ENCODE results near the gene HEPN1. TPM values are rescaled to one million over a fixed set of nuclear protein-coding genes. Genes with fewer than 3 reads are reported as not detected.

The HEPN1 gene
- total and polyA plus RNA-seq, 4 donors: not detected

GRCh38 chr11:124919898-124920297 lies 848 bp downstream of the HEPN1 start:
- WGBS, 2 donors: 96 to 98% methylated on average over 2 of the region's 2 CpGs
- Histone ChIP-seq H3K27me3 (ENCODE audit: control insufficient read depth in 3 of 3, insufficient read depth in 3 of 3, low read length in 2 of 3) (no peaks in the 10 kb centered on the region), H3K9me3 (ENCODE audit: control insufficient read depth in 4 of 4, insufficient read depth in 3 of 4, low read length in 3 of 4) (peaks cover 0 to 2% (median 0%) of the 10 kb centered on the region in 4 donors), H3K4me3 (no peak overlapping the region), H3K9ac (ENCODE audit: insufficient read depth in 1 of 2, low read length in 2 of 2) (no peak overlapping the region), H3K36me3 (ENCODE audit: control insufficient read depth in 4 of 4, insufficient read depth in 4 of 4, low read length in 4 of 4) (no peaks in the 10 kb centered on the region), H3K27ac (ENCODE audit: low read depth in 1 of 2, low read length in 1 of 2) (no peak overlapping the region), H3K4me1 (ENCODE audit: control insufficient read depth in 5 of 5, insufficient read depth in 5 of 5, low read length in 5 of 5) (peaks cover 0 to 21% (median 13%) of the 10 kb centered on the region in 5 donors)
- TF ChIP-seq, protein P1, sequence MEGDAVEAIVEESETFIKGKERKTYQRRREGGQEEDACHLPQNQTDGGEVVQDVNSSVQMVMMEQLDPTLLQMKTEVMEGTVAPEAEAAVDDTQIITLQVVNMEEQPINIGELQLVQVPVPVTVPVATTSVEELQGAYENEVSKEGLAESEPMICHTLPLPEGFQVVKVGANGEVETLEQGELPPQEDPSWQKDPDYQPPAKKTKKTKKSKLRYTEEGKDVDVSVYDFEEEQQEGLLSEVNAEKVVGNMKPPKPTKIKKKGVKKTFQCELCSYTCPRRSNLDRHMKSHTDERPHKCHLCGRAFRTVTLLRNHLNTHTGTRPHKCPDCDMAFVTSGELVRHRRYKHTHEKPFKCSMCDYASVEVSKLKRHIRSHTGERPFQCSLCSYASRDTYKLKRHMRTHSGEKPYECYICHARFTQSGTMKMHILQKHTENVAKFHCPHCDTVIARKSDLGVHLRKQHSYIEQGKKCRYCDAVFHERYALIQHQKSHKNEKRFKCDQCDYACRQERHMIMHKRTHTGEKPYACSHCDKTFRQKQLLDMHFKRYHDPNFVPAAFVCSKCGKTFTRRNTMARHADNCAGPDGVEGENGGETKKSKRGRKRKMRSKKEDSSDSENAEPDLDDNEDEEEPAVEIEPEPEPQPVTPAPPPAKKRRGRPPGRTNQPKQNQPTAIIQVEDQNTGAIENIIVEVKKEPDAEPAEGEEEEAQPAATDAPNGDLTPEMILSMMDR (IDR thresholded peaks at IDR 0.05; ENCODE audit: control extremely low read depth, extremely low read depth): no peak
- ATAC-seq (ENCODE audit: insufficient read depth, low FRiP score) (no peak), DNase-seq (no peak)

GRCh38 chr11:124920356-124920755 lies 1.3 kb downstream of the HEPN1 start:
- Histone ChIP-seq H3K9me3 (ENCODE audit: control insufficient read depth in 4 of 4, insufficient read depth in 3 of 4, low read length in 3 of 4) (peaks cover 0 to 2% (median 0%) of the 10 kb centered on the region in 4 donors), H3K9ac (ENCODE audit: insufficient read depth in 1 of 2, low read length in 2 of 2) (no peak overlapping the region), H3K27me3 (ENCODE audit: control insufficient read depth in 3 of 3, insufficient read depth in 3 of 3, low read length in 2 of 3) (no peaks in the 10 kb centered on the region), H3K4me3 (no peak overlapping the region), H3K4me1 (ENCODE audit: control insufficient read depth in 5 of 5, insufficient read depth in 5 of 5, low read length in 5 of 5) (peaks cover 0 to 21% (median 13%) of the 10 kb centered on the region in 5 donors), H3K27ac (ENCODE audit: low read depth in 1 of 2, low read length in 1 of 2) (peak overlapping the region; percentile 55 to 70), H3K36me3 (ENCODE audit: control insufficient read depth in 4 of 4, insufficient read depth in 4 of 4, low read length in 4 of 4) (no peaks in the 10 kb centered on the region)
- ATAC-seq (ENCODE audit: insufficient read depth, low FRiP score) (no peak), DNase-seq (no peak)
- TF ChIP-seq, protein P1 (IDR thresholded peaks at IDR 0.05; ENCODE audit: control extremely low read depth, extremely low read depth): no peak
- 92 to 95% methylated on average over 5 of the region's 5 CpGs for WGBS, 2 donors

DNA sequence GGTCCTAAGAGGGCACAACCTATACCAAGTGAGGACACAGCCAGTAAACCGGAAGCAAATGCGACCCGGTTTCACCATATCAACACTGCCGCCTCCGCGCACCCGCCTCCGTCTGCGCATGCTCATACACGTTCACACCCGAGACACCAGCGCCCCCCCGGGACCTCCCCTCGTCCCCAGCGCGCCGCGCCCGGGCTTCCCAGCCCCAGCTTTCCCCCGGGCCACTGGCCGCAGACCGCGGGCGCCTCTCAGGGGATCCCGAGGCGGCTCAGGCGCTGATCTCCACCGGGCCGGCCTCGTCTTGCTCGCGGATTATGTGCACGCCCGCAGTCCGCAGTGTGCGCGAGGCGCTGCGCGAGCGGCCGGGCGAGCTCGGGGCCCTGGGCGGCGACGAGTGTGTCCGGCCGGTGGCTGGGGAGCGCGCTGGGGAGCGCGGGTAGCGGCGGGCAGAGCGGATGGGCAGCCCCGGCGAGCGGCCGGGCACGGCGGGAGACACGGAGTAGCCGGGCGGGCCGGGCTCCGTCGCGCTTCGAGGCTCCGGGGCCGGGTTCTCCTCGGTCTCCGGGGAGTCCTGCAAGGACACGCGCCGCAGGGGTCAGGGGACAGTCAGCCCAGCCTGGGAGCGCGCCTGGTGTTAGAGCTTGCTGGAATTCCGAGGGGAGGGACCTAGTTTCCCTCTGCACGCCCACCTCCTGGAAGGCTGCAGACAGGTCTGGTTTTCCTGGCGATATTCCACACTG lies 2.0 kb downstream of the HEPN1 start:
- H3K27me3 ChIP-seq (ENCODE audit: control insufficient read depth in 3 of 3, insufficient read depth in 3 of 3, low read length in 2 of 3): no peaks in the 10 kb centered on the region
- ATAC-seq (ENCODE audit: insufficient read depth, low FRiP score) (no peak), DNase-seq (peak; percentile 93 to 95 (median 93))
- H3K36me3 ChIP-seq (ENCODE audit: control insufficient read depth in 4 of 4, insufficient read depth in 4 of 4, low read length in 4 of 4): no peaks in the 10 kb centered on the region
- no peak overlapping the region for H3K9ac ChIP-seq (ENCODE audit: insufficient read depth in 1 of 2, low read length in 2 of 2)
- peaks cover 0 to 21% (median 13%) of the 10 kb centered on the region in 5 donors for H3K4me1 ChIP-seq (ENCODE audit: control insufficient read depth in 5 of 5, insufficient read depth in 5 of 5, low read length in 5 of 5)
- WGBS, 2 donors: 5 to 10% methylated on average over 62 to 82 of the region's 82 CpGs
- TF ChIP-seq, protein P1 (IDR thresholded peaks at IDR 0.05; ENCODE audit: control extremely low read depth, extremely low read depth): no peak
- H3K27ac ChIP-seq (ENCODE audit: low read depth in 1 of 2, low read length in 1 of 2): peak overlapping the region; percentile 55 to 82
- H3K4me3 ChIP-seq: peak overlapping the region; percentile 37
- H3K9me3 ChIP-seq (ENCODE audit: control insufficient read depth in 4 of 4, insufficient read depth in 3 of 4, low read length in 3 of 4): peaks cover 0 to 2% (median 0%) of the 10 kb centered on the region in 4 donors

Measured in lung (tissue), 12 donors.